NCI-H1436 treated with DMSO at 0.1 percent for 48 hours (cell line): Measurements from ENCODE around the gene GTSE1.

Source experiments
- DNase-seq: peaks from one replicate; lab custom pipeline; 2025; lab: John Stamatoyannopoulos, UW

The GTSE1 gene

GRCh38 chr22:46380069-46380468 is 83.4 kb downstream of the GTSE1 start:
- DNase-seq, result no peak
